Measurements from ENCODE around the gene PTPRN2.

Gene PTPRN2

GRCh38 chr7:157651366-157652160 lies 936.1 kb downstream of the PTPRN2 start:
- no peak overlapping the region for H3K9ac ChIP-seq (ENCODE audit: low read length in 5 of 5)
- H3K9me3 ChIP-seq (ENCODE audit: control insufficient read depth in 5 of 5, low read length in 5 of 5): peaks cover 0 to 3% (median 0%) of the 10 kb centered on the region in 5 donors
- no peak overlapping the region for H3K27ac ChIP-seq (ENCODE audit: low read depth, low read length)
- H3K36me3 ChIP-seq (ENCODE audit: control insufficient read depth in 5 of 5, insufficient read depth in 5 of 5, low read length in 5 of 5): no peaks in the 10 kb centered on the region
- no peaks in the 10 kb centered on the region for H3K4me1 ChIP-seq (ENCODE audit: control insufficient read depth in 5 of 5, insufficient read depth in 5 of 5, low read length in 5 of 5)
- H3K4me3 ChIP-seq (ENCODE audit: low read depth in 1 of 5, low read length in 5 of 5): no peak overlapping the region
- H3K27me3 ChIP-seq (ENCODE audit: control insufficient read depth in 5 of 5, insufficient read depth in 4 of 5, low read length in 5 of 5): peaks cover 0 to 4% (median 3%) of the 10 kb centered on the region in 5 donors

- Histone ChIP-seq H3K27me3 (ENCODE audit: control insufficient read depth in 5 of 5, insufficient read depth in 4 of 5, low read length in 5 of 5) (peaks cover 0 to 4% (median 3%) of the 10 kb centered on the region in 5 donors), H3K36me3 (ENCODE audit: control insufficient read depth in 5 of 5, insufficient read depth in 5 of 5, low read length in 5 of 5) (no peaks in the 10 kb centered on the region), H3K4me1 (ENCODE audit: control insufficient read depth in 5 of 5, insufficient read depth in 5 of 5, low read length in 5 of 5) (no peaks in the 10 kb centered on the region), H3K9ac (ENCODE audit: low read length in 5 of 5) (no peak overlapping the region), H3K9me3 (ENCODE audit: control insufficient read depth in 5 of 5, low read length in 5 of 5) (peaks cover 0 to 3% (median 0%) of the 10 kb centered on the region in 5 donors), H3K27ac (ENCODE audit: low read depth, low read length) (no peak overlapping the region), H3K4me3 (ENCODE audit: low read depth in 1 of 5, low read length in 5 of 5) (no peak overlapping the region)
These were observed 936.8 kb downstream of the PTPRN2 start for GRCh38 chr7:157650801-157651200.

- H3K27ac ChIP-seq (ENCODE audit: low read depth, low read length): no peak overlapping the region
- no peaks in the 10 kb centered on the region for H3K36me3 ChIP-seq (ENCODE audit: control insufficient read depth in 5 of 5, insufficient read depth in 5 of 5, low read length in 5 of 5)
- no peak overlapping the region for H3K9ac ChIP-seq (ENCODE audit: low read length in 5 of 5)
- peaks cover 0 to 4% (median 3%) of the 10 kb centered on the region in 5 donors for H3K27me3 ChIP-seq (ENCODE audit: control insufficient read depth in 5 of 5, insufficient read depth in 4 of 5, low read length in 5 of 5)
- no peak overlapping the region for H3K4me3 ChIP-seq (ENCODE audit: low read depth in 1 of 5, low read length in 5 of 5)
- peaks cover 0 to 3% (median 0%) of the 10 kb centered on the region in 5 donors for H3K9me3 ChIP-seq (ENCODE audit: control insufficient read depth in 5 of 5, low read length in 5 of 5)
- no peaks in the 10 kb centered on the region for H3K4me1 ChIP-seq (ENCODE audit: control insufficient read depth in 5 of 5, insufficient read depth in 5 of 5, low read length in 5 of 5)
These were observed 937.4 kb downstream of the PTPRN2 start for GRCh38 chr7:157650131-157650631.

- Histone ChIP-seq H3K27ac (ENCODE audit: low read depth, low read length) (no peak overlapping the region), H3K9ac (ENCODE audit: low read length in 5 of 5) (no peak overlapping the region), H3K4me3 (ENCODE audit: low read depth in 1 of 5, low read length in 5 of 5) (no peak overlapping the region), H3K9me3 (ENCODE audit: control insufficient read depth in 5 of 5, low read length in 5 of 5) (peaks cover 0 to 7% (median under 1%) of the 10 kb centered on the region in 5 donors), H3K4me1 (ENCODE audit: control insufficient read depth in 5 of 5, insufficient read depth in 5 of 5, low read length in 5 of 5) (peaks cover 0 to 3% (median 0%) of the 10 kb centered on the region in 5 donors), H3K36me3 (ENCODE audit: control insufficient read depth in 5 of 5, insufficient read depth in 5 of 5, low read length in 5 of 5) (no peaks in the 10 kb centered on the region), H3K27me3 (ENCODE audit: control insufficient read depth in 5 of 5, insufficient read depth in 4 of 5, low read length in 5 of 5) (peaks cover 0 to 5% (median 2%) of the 10 kb centered on the region in 5 donors)
These were observed 941.1 kb downstream of the PTPRN2 start for GRCh38 chr7:157646551-157646950.

- Histone ChIP-seq H3K9me3 (ENCODE audit: control insufficient read depth in 5 of 5, low read length in 5 of 5) (peaks cover 7 to 14% (median 8%) of the 10 kb centered on the region in 5 donors), H3K9ac (ENCODE audit: low read length in 5 of 5) (no peak overlapping the region), H3K27me3 (ENCODE audit: control insufficient read depth in 5 of 5, insufficient read depth in 4 of 5, low read length in 5 of 5) (peaks cover 0 to 5% (median 2%) of the 10 kb centered on the region in 5 donors), H3K4me1 (ENCODE audit: control insufficient read depth in 5 of 5, insufficient read depth in 5 of 5, low read length in 5 of 5) (peaks cover 0 to 3% (median 0%) of the 10 kb centered on the region in 5 donors), H3K27ac (ENCODE audit: low read depth, low read length) (no peak overlapping the region), H3K4me3 (ENCODE audit: low read depth in 1 of 5, low read length in 5 of 5) (no peak overlapping the region), H3K36me3 (ENCODE audit: control insufficient read depth in 5 of 5, insufficient read depth in 5 of 5, low read length in 5 of 5) (no peaks in the 10 kb centered on the region)
These were observed 942.1 kb downstream of the PTPRN2 start for GRCh38 chr7:157645539-157645938.

- Histone ChIP-seq H3K36me3 (ENCODE audit: control insufficient read depth in 5 of 5, insufficient read depth in 5 of 5, low read length in 5 of 5) (peaks cover 0 to 3% (median 0%) of the 10 kb centered on the region in 5 donors), H3K4me3 (ENCODE audit: low read depth in 1 of 5, low read length in 5 of 5) (no peak overlapping the region), H3K9me3 (ENCODE audit: control insufficient read depth in 5 of 5, low read length in 5 of 5) (peaks cover 7 to 17% (median 13%) of the 10 kb centered on the region in 5 donors), H3K27ac (ENCODE audit: low read depth, low read length) (no peak overlapping the region), H3K9ac (ENCODE audit: low read length in 5 of 5) (no peak overlapping the region), H3K27me3 (ENCODE audit: control insufficient read depth in 5 of 5, insufficient read depth in 4 of 5, low read length in 5 of 5) (peaks cover 0 to 5% (median 2%) of the 10 kb centered on the region in 5 donors), H3K4me1 (ENCODE audit: control insufficient read depth in 5 of 5, insufficient read depth in 5 of 5, low read length in 5 of 5) (peaks cover 0 to 3% (median 0%) of the 10 kb centered on the region in 5 donors)
These were observed 942.7 kb downstream of the PTPRN2 start for GRCh38 chr7:157644946-157645345.

GRCh38 chr7:157643525-157643970 lies 944.1 kb downstream of the PTPRN2 start:
- no peak overlapping the region for H3K9ac ChIP-seq (ENCODE audit: low read length in 5 of 5)
- peaks cover 0 to 3% (median 0%) of the 10 kb centered on the region in 5 donors for H3K4me1 ChIP-seq (ENCODE audit: control insufficient read depth in 5 of 5, insufficient read depth in 5 of 5, low read length in 5 of 5)
- peaks cover 10 to 23% (median 20%) of the 10 kb centered on the region in 5 donors for H3K9me3 ChIP-seq (ENCODE audit: control insufficient read depth in 5 of 5, low read length in 5 of 5)
- H3K36me3 ChIP-seq (ENCODE audit: control insufficient read depth in 5 of 5, insufficient read depth in 5 of 5, low read length in 5 of 5): peaks cover 0 to 5% (median 0%) of the 10 kb centered on the region in 5 donors
- no peak overlapping the region for H3K27ac ChIP-seq (ENCODE audit: low read depth, low read length)
- no peak overlapping the region for H3K4me3 ChIP-seq (ENCODE audit: low read depth in 1 of 5, low read length in 5 of 5)
- H3K27me3 ChIP-seq (ENCODE audit: control insufficient read depth in 5 of 5, insufficient read depth in 4 of 5, low read length in 5 of 5): peaks cover 0 to 5% (median 2%) of the 10 kb centered on the region in 5 donors

- H3K27me3 ChIP-seq (ENCODE audit: control insufficient read depth in 5 of 5, insufficient read depth in 4 of 5, low read length in 5 of 5): peaks cover 0 to 9% (median 3%) of the 10 kb centered on the region in 5 donors
- H3K27ac ChIP-seq (ENCODE audit: low read depth, low read length): no peak overlapping the region
- peaks cover 10 to 23% (median 20%) of the 10 kb centered on the region in 5 donors for H3K9me3 ChIP-seq (ENCODE audit: control insufficient read depth in 5 of 5, low read length in 5 of 5)
- peaks cover 0 to 5% (median 0%) of the 10 kb centered on the region in 5 donors for H3K36me3 ChIP-seq (ENCODE audit: control insufficient read depth in 5 of 5, insufficient read depth in 5 of 5, low read length in 5 of 5)
- no peak overlapping the region for H3K4me3 ChIP-seq (ENCODE audit: low read depth in 1 of 5, low read length in 5 of 5)
- H3K9ac ChIP-seq (ENCODE audit: low read length in 5 of 5): no peak overlapping the region
- peaks cover 0 to 3% (median 0%) of the 10 kb centered on the region in 5 donors for H3K4me1 ChIP-seq (ENCODE audit: control insufficient read depth in 5 of 5, insufficient read depth in 5 of 5, low read length in 5 of 5)
These were observed 945.8 kb downstream of the PTPRN2 start for GRCh38 chr7:157641866-157642265.

- peaks cover 0 to 3% (median 0%) of the 10 kb centered on the region in 5 donors for H3K4me1 ChIP-seq (ENCODE audit: control insufficient read depth in 5 of 5, insufficient read depth in 5 of 5, low read length in 5 of 5)
- no peak overlapping the region for H3K4me3 ChIP-seq (ENCODE audit: low read depth in 1 of 5, low read length in 5 of 5)
- H3K27me3 ChIP-seq (ENCODE audit: control insufficient read depth in 5 of 5, insufficient read depth in 4 of 5, low read length in 5 of 5): peaks cover 0 to 9% (median 3%) of the 10 kb centered on the region in 5 donors
- H3K9ac ChIP-seq (ENCODE audit: low read length in 5 of 5): no peak overlapping the region
- peaks cover 0 to 5% (median 0%) of the 10 kb centered on the region in 5 donors for H3K36me3 ChIP-seq (ENCODE audit: control insufficient read depth in 5 of 5, insufficient read depth in 5 of 5, low read length in 5 of 5)
- H3K27ac ChIP-seq (ENCODE audit: low read depth, low read length): no peak overlapping the region
- H3K9me3 ChIP-seq (ENCODE audit: control insufficient read depth in 5 of 5, low read length in 5 of 5): peaks cover 10 to 23% (median 20%) of the 10 kb centered on the region in 5 donors
These were observed 947.5 kb downstream of the PTPRN2 start for GRCh38 chr7:157640144-157640543.

GRCh38 chr7:157638563-157638962 lies 949.1 kb downstream of the PTPRN2 start:
- H3K9me3 ChIP-seq (ENCODE audit: control insufficient read depth in 5 of 5, low read length in 5 of 5): peaks cover 10 to 23% (median 20%) of the 10 kb centered on the region in 5 donors
- no peak overlapping the region for H3K27ac ChIP-seq (ENCODE audit: low read depth, low read length)
- H3K4me3 ChIP-seq (ENCODE audit: low read depth in 1 of 5, low read length in 5 of 5): no peak overlapping the region
- no peak overlapping the region for H3K9ac ChIP-seq (ENCODE audit: low read length in 5 of 5)
- no peaks in the 10 kb centered on the region for H3K4me1 ChIP-seq (ENCODE audit: control insufficient read depth in 5 of 5, insufficient read depth in 5 of 5, low read length in 5 of 5)
- peaks cover under 1 to 12% (median 6%) of the 10 kb centered on the region in 5 donors for H3K27me3 ChIP-seq (ENCODE audit: control insufficient read depth in 5 of 5, insufficient read depth in 4 of 5, low read length in 5 of 5)
- H3K36me3 ChIP-seq (ENCODE audit: control insufficient read depth in 5 of 5, insufficient read depth in 5 of 5, low read length in 5 of 5): peaks cover 0 to 5% (median 0%) of the 10 kb centered on the region in 5 donors
